ENCODE results near the gene FBXL17.

The FBXL17 gene

DNA sequence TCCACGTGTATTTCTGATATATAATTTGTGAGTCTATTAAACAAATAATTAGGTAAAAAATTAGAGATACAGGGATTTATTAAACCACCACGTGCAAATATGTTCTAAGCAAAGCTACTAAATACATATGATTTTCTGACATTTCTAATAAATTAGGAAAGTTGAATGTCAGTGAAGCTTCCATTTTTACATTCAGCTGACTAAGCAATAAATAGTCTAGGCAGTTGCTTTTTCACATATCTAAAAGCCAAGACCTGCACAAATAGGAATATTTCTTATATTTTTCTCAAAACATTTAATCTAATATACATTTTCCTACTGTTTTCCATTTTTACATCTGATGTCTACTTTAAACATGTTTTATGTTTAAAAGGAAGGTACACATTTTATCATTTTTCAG is 388.6 kb downstream of the FBXL17 start:
- DNase-seq (ENCODE audit: low read depth in 2 of 2): no peak

GRCh38 chr5:107990881-107991810 is 390.8 kb downstream of the FBXL17 start:
- DNase-seq (ENCODE audit: low read depth in 2 of 2): no peak

- DNase-seq (ENCODE audit: low read depth in 2 of 2): no peak
Measured at GRCh38 chr5:107985144-107985543, 396.8 kb downstream of the FBXL17 start.

GRCh38 chr5:107982703-107983425 is 399.0 kb downstream of the FBXL17 start:
- no peak for DNase-seq (ENCODE audit: low read depth in 2 of 2)

GRCh38 chr5:107980923-107981692 is 400.8 kb downstream of the FBXL17 start:
- no peak for DNase-seq (ENCODE audit: low read depth in 2 of 2)

DNA sequence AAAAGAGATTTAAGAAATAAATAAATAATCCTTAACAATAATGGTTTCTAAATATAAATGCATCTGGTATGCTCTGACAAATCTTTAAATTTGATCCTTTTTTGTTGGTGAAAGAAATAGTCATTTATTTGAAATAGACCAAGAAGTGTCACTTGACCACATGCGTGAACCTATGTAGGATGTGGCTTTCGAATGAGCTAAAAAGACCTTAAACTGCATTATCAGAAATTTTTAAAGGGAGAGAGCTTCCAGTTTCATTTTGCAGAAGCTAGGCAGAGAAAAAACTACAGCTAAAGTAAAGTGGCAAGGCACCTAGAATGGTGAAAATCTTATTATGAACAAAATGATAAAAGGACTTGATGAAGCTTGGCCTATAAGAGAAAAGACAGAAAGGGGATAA is 402.0 kb downstream of the FBXL17 start:
- DNase-seq (ENCODE audit: low read depth in 2 of 2): no peak

GRCh38 chr5:107979291-107979690 is 402.6 kb downstream of the FBXL17 start:
- no peak for DNase-seq (ENCODE audit: low read depth in 2 of 2)

GRCh38 chr5:107977550-107978071 is 404.3 kb downstream of the FBXL17 start:
- no peak for DNase-seq (ENCODE audit: low read depth in 2 of 2)

DNA sequence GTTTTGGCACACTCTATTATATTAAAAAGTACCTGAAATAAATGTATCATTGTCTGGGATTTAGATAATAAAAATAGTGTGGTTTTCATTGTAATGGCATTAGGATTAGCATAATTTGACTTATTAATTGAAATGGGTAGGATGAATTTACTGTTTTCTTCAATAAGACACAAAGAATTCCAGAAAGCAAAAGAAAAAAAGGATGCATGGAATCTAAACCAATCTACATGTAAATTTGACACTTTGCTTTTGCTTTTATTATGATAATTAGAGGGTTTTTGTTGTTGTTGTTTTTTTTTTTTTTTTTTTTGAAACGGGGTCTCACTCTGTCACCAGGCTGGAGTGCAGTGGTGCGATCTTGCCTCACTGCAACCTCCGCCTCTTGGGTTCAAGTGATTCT is 406.3 kb downstream of the FBXL17 start:
- DNase-seq (ENCODE audit: low read depth in 2 of 2): no peak

GRCh38 chr5:107971846-107972245 is 410.1 kb downstream of the FBXL17 start:
- no peak for DNase-seq (ENCODE audit: low read depth in 2 of 2)

DNA sequence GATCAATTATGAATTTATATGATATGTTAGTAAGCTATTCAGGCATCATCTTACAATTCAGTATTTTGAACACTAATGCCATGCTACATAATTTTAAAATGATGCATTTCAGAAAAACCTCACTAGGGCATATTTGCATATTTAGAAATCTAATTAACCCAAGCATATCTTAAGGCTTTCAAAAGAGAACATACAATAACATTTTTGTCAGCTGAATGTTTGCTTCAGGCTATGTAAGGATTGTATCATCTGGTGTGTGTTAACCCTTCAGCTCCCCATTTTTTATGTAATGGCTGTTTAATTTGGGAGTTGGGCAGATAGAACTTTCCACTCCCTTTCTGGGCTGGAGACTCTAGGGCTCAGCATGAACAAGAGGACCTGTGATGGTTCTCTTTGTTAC is 412.1 kb downstream of the FBXL17 start:
- no peak for DNase-seq (ENCODE audit: low read depth in 2 of 2)

DNA sequence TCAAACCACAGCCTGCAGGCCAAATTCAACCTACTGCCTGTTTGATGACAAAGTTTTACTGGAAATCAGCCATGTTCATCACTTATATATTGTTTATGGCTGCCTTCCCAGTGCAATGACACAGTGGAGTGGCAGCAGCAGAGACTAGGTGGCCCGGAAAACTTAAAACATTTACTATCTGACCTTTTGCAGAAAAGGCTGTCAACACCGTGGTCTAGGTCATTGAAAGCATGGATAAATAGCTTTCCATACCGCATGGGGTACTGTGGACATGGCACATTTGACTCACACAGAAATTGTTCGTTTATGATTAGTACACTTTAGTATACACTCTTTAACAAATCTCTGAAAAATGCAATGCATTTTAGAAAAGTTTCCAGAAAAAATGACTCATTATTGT is 412.9 kb downstream of the FBXL17 start:
- no peak for DNase-seq (ENCODE audit: low read depth in 2 of 2)

DNA sequence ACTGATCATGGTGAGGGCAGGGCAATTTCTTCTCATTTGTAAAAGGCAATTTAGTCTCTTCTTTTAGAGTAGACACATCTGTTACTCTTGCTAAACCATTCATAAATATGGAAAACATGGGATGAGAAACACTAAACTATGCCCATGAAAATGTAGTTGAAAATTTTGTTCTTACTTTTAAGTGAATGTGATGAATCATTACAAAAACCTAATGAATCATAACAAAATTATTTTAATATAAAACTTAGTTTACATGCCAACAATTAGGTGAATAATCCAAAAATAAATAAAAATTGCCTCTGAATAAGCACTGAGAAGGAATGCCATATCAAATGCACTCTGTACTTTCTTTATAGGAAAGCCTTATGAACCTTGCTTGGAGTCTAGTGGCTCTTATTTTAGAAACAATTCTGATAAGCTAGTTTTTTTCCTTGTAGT is 413.5 kb downstream of the FBXL17 start:
- DNase-seq (ENCODE audit: low read depth in 2 of 2): no peak

GRCh38 chr5:107966201-107966600 is 415.7 kb downstream of the FBXL17 start:
- no peak for DNase-seq (ENCODE audit: low read depth in 2 of 2)

DNA sequence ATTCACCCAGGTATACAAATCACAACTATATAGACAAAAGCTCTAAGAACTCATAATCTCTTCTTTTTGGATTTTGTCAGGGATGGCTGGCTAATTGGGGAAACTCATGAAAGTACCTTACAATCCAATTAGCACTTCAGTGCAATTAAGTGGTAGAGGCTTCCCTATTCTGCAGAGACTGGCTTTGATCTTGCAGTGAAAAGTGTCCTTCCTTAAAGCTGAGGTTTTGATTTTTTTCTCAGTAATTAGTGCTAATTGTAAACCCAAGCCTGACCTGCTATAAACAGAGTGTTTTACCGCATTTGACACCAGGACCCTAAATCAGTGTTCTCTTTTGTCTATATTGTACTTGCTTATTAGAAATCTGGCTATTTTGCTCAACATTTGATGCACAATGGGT is 417.2 kb downstream of the FBXL17 start:
- DNase-seq (ENCODE audit: low read depth in 2 of 2): no peak

DNA sequence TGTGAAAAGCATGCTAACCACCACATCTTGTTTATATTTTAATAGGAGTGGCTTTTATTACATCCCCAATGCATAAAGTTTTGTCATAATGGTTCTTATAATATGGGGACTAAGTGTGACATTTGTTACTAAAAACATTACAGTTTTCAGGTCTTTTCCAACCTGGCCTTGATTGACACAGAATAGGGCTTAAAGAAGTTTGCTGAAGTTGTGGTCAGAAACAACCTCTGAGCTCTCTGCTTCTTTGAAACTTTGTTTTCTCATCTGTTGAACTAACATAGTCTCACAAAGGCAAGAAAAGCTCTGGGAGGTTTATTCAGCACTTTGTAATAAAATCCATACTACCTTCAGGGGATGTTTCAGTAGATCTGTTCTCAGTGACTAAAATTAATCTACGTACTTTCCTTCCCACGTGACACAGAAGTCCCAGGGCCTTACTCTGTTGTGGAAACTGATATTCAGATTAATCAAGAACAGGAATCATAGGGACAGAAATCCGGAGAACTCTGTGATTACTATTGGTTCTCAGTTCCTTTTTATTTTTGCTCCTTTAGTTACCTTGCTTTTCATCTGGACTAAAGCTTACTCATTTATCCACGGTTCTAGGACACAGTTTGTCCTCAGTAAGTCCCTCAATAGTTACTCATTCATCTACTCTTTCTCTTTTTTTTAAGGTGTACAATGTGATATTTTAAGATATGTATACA is 422.2 kb downstream of the FBXL17 start:
- no peak for DNase-seq (ENCODE audit: low read depth in 2 of 2)

- DNase-seq (ENCODE audit: low read depth in 2 of 2): no peak
Measured at GRCh38 chr5:107958861-107959260, 423.0 kb downstream of the FBXL17 start.

DNA sequence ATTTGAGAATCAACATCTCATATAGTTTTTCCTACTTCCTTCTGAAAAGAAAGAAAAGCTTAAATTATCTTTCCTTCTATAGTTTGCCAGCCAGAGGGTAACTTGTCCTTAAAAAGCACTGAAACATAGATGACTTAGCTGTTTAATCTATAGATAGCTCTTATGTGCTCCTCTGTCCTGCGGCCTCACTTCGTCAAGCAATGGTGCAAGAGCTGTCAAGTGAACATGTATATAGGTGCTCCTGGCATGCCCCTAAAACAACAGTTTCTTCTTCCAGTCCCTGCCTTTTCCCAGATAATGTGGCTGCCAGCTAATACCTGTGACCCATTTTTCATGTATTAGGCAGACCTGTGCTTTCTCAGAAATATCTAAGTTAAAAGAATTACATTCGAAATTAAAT is 423.5 kb downstream of the FBXL17 start:
- no peak for DNase-seq (ENCODE audit: low read depth in 2 of 2)

DNA sequence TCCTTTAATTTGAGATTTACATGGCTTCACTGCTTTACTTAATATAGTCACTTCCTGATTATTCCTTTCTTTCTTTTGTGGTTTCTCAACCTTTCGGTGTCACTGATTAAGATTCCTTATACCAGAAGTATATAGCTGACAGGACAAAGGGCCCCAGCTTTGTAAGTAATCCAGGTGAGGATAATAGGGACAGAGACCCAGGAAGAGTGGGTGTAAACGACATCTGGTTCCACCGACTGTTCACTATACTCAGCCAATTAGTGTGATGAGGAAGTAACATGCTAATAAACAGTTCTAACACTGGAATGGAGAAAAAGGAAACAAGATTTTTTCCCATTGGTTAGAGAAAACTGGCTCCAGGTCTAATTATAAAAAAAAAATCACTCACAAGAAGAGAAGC is 424.8 kb downstream of the FBXL17 start:
- DNase-seq (ENCODE audit: low read depth in 2 of 2): no peak

- no peak for DNase-seq (ENCODE audit: low read depth in 2 of 2)
Measured at GRCh38 chr5:107955321-107955720, 426.6 kb downstream of the FBXL17 start.

GRCh38 chr5:107954254-107954653 is 427.6 kb downstream of the FBXL17 start:
- no peak for DNase-seq (ENCODE audit: low read depth in 2 of 2)
